HG03432 (cell line): ENCODE data around the gene C1QL4.
"Not testable (repeated sequence)": the region's sequence is repeated elsewhere in the genome, so short reads cannot be mapped to it uniquely, and the experiment has no call there.

ENCODE experiments used
- ATAC-seq: cut with Tn5 transposase; IDR thresholded peaks from one replicate; pipeline ENCODE4 v1.9.1; 2021; ENCODE audit warnings: mild to moderate bottlenecking, moderate library complexity; ENCODE audit not compliant: unreplicated experiment

C1QL4 gene

GRCh38 chr12:49334681-49335080 is 2.3 kb downstream of the C1QL4 start:
- no peak for ATAC-seq

- no peak for ATAC-seq
Measured at GRCh38 chr12:49334226-49334625, 2.8 kb downstream of the C1QL4 start.

GRCh38 chr12:49333778-49334177 is 3.2 kb downstream of the C1QL4 start:
- ATAC-seq, result not testable (repeated sequence)

GRCh38 chr12:49332891-49333371 is 4.1 kb downstream of the C1QL4 start:
- no peak for ATAC-seq

- ATAC-seq, result no peak
Measured at GRCh38 chr12:49332441-49332861, 4.5 kb downstream of the C1QL4 start.

- no peak for ATAC-seq
Measured at GRCh38 chr12:49331380-49332222, 5.4 kb downstream of the C1QL4 start.

GRCh38 chr12:49330631-49331379 is 6.2 kb downstream of the C1QL4 start:
- ATAC-seq, result no peak

GRCh38 chr12:49330032-49330619 is 6.9 kb downstream of the C1QL4 start:
- ATAC-seq, result no peak

- ATAC-seq, result no peak
Measured at GRCh38 chr12:49328816-49329215, 8.2 kb downstream of the C1QL4 start.

GRCh38 chr12:49327887-49328286 is 9.1 kb downstream of the C1QL4 start:
- ATAC-seq, result no peak

GRCh38 chr12:49327368-49327767 is 9.6 kb downstream of the C1QL4 start:
- ATAC-seq, result no peak

- ATAC-seq, result no peak
Measured at GRCh38 chr12:49325606-49326005, 11.4 kb downstream of the C1QL4 start.

- ATAC-seq, result no peak
Measured at GRCh38 chr12:49323524-49324097, 13.4 kb downstream of the C1QL4 start.

GRCh38 chr12:49322708-49323523 is 14.1 kb downstream of the C1QL4 start, which contains the start of gene TROAP:
Gene TROAP, plus strand, starts transcription at chr12:49323255. Its CDS starts 354 bp downstream, at chr12:49323609.
- peak; percentile 99 for ATAC-seq

GRCh38 chr12:49322367-49322707 is 14.7 kb downstream of the C1QL4 start:
- ATAC-seq, result no peak

GRCh38 chr12:49320411-49321103 is 16.4 kb downstream of the C1QL4 start:
- ATAC-seq, result not testable (repeated sequence)

GRCh38 chr12:49317118-49317517 is 19.9 kb downstream of the C1QL4 start:
- not testable (repeated sequence) for ATAC-seq

- no peak for ATAC-seq
Measured at GRCh38 chr12:49314811-49315210, 22.2 kb downstream of the C1QL4 start.

- ATAC-seq, result not testable (repeated sequence)
Measured at GRCh38 chr12:49310451-49311000, 26.5 kb downstream of the C1QL4 start.
